ENCODE data around the gene SYNGR1.

SYNGR1 gene

GRCh38 chr22:39367035-39367434, 17.2 kb downstream of the SYNGR1 start:
- Mint-ChIP-seq H3K4me3 (no peak overlapping the region), H3K9me3 (no peaks in the 10 kb centered on the region), H3K4me1 (peaks cover 8% of the 10 kb centered on the region), H3K27ac (no peak overlapping the region), H3K36me3 (no peaks in the 10 kb centered on the region)
- DNase-seq (ENCODE audit: low spot score in 2 of 2) (no peak), ATAC-seq (no peak)

- Mint-ChIP-seq H3K4me3 (no peak overlapping the region), H3K27ac (no peak overlapping the region), H3K36me3 (no peaks in the 10 kb centered on the region), H3K9me3 (no peaks in the 10 kb centered on the region), H3K4me1 (peaks cover 8% of the 10 kb centered on the region)
- no peak for DNase-seq (ENCODE audit: low spot score in 2 of 2)
- ATAC-seq = no peak
These were observed 18.7 kb downstream of the SYNGR1 start for GRCh38 chr22:39368461-39368911.

GRCh38 chr22:39369186-39369585, 19.4 kb downstream of the SYNGR1 start:
- H3K27ac Mint-ChIP-seq = no peak overlapping the region
- DNase-seq (ENCODE audit: low spot score in 2 of 2) (no peak), ATAC-seq (no peak)

GRCh38 chr22:39369586-39369985, 19.8 kb downstream of the SYNGR1 start:
- Mint-ChIP-seq H3K4me1 (peaks cover 8% of the 10 kb centered on the region), H3K27ac (no peak overlapping the region), H3K9me3 (no peaks in the 10 kb centered on the region), H3K36me3 (no peaks in the 10 kb centered on the region), H3K4me3 (no peak overlapping the region)
- DNase-seq (ENCODE audit: low spot score in 2 of 2) (no peak), ATAC-seq (no peak)

More at GRCh38 chr22:39369186-39369585, 19.4 kb downstream of the SYNGR1 start:
- Mint-ChIP-seq H3K9me3 (no peaks in the 10 kb centered on the region), H3K4me1 (peaks cover 8% of the 10 kb centered on the region), H3K36me3 (no peaks in the 10 kb centered on the region), H3K4me3 (no peak overlapping the region)

- no peaks in the 10 kb centered on the region for H3K9me3 Mint-ChIP-seq
- no peak for DNase-seq (ENCODE audit: low spot score in 2 of 2)
- no peak overlapping the region for H3K27ac Mint-ChIP-seq
- H3K36me3 Mint-ChIP-seq = no peaks in the 10 kb centered on the region
- no peak overlapping the region for H3K4me3 Mint-ChIP-seq
- no peak for ATAC-seq
- peaks cover 6% of the 10 kb centered on the region for H3K4me1 Mint-ChIP-seq
These were observed 21.9 kb downstream of the SYNGR1 start for GRCh38 chr22:39371732-39372131.

GRCh38 chr22:39374191-39374590, 24.4 kb downstream of the SYNGR1 start:
- Mint-ChIP-seq H3K4me3 (no peak overlapping the region), H3K4me1 (no peaks in the 10 kb centered on the region), H3K27ac (no peak overlapping the region), H3K9me3 (no peaks in the 10 kb centered on the region), H3K36me3 (no peaks in the 10 kb centered on the region)
- ATAC-seq (no peak), DNase-seq (ENCODE audit: low spot score in 2 of 2) (no peak)

- no peaks in the 10 kb centered on the region for H3K9me3 Mint-ChIP-seq
- H3K4me1 Mint-ChIP-seq = no peaks in the 10 kb centered on the region
- H3K36me3 Mint-ChIP-seq = no peaks in the 10 kb centered on the region
- H3K27ac Mint-ChIP-seq = no peak overlapping the region
- H3K4me3 Mint-ChIP-seq = no peak overlapping the region
- no peak for ATAC-seq
- DNase-seq (ENCODE audit: low spot score in 2 of 2) = no peak
These were observed 25.0 kb downstream of the SYNGR1 start for GRCh38 chr22:39374801-39375200.

GRCh38 chr22:39375646-39376045, 25.9 kb downstream of the SYNGR1 start:
- no peak for ATAC-seq
- no peaks in the 10 kb centered on the region for H3K36me3 Mint-ChIP-seq

GRCh38 chr22:39379756-39380730, 30.3 kb downstream of the SYNGR1 start:
- Mint-ChIP-seq H3K27ac (no peak overlapping the region), H3K9me3 (no peaks in the 10 kb centered on the region), H3K36me3 (no peaks in the 10 kb centered on the region), H3K4me3 (no peak overlapping the region), H3K4me1 (no peaks in the 10 kb centered on the region)
- DNase-seq (ENCODE audit: low spot score in 2 of 2) (no peak), ATAC-seq (no peak)

More at GRCh38 chr22:39375646-39376045, 25.9 kb downstream of the SYNGR1 start:
- Mint-ChIP-seq H3K27ac (no peak overlapping the region), H3K4me3 (no peak overlapping the region), H3K9me3 (no peaks in the 10 kb centered on the region), H3K4me1 (no peaks in the 10 kb centered on the region)
- no peak for DNase-seq (ENCODE audit: low spot score in 2 of 2)

GRCh38 chr22:39381009-39381755, 31.4 kb downstream of the SYNGR1 start:
- no peaks in the 10 kb centered on the region for H3K9me3 Mint-ChIP-seq
- H3K27ac Mint-ChIP-seq = no peak overlapping the region
- no peaks in the 10 kb centered on the region for H3K4me1 Mint-ChIP-seq
- no peaks in the 10 kb centered on the region for H3K36me3 Mint-ChIP-seq
- DNase-seq (ENCODE audit: low spot score in 2 of 2) = no peak
- no peak overlapping the region for H3K4me3 Mint-ChIP-seq
- no peak for ATAC-seq

- H3K27ac Mint-ChIP-seq = no peak overlapping the region
- ATAC-seq = no peak
- DNase-seq (ENCODE audit: low spot score in 2 of 2) = no peak
- H3K9me3 Mint-ChIP-seq = no peaks in the 10 kb centered on the region
- H3K4me3 Mint-ChIP-seq = no peak overlapping the region
- no peaks in the 10 kb centered on the region for H3K36me3 Mint-ChIP-seq
- peaks cover under 1% of the 10 kb centered on the region for H3K4me1 Mint-ChIP-seq
These were observed 32.1 kb downstream of the SYNGR1 start for GRCh38 chr22:39381930-39382329.

- peak; percentile 68 for ATAC-seq
- no peak for DNase-seq (ENCODE audit: low spot score in 2 of 2)
- Mint-ChIP-seq H3K4me3 (no peak overlapping the region), H3K36me3 (no peaks in the 10 kb centered on the region), H3K27ac (no peak overlapping the region), H3K4me1 (peaks cover 5% of the 10 kb centered on the region), H3K9me3 (no peaks in the 10 kb centered on the region)
These were observed 32.6 kb downstream of the SYNGR1 start for GRCh38 chr22:39382410-39382809.

GRCh38 chr22:39383841-39384625, 34.2 kb downstream of the SYNGR1 start:
- Mint-ChIP-seq H3K9me3 (no peaks in the 10 kb centered on the region), H3K36me3 (no peaks in the 10 kb centered on the region), H3K4me1 (peaks cover 11% of the 10 kb centered on the region), H3K4me3 (no peak overlapping the region), H3K27ac (peak overlapping the region; percentile 23)
- DNase-seq (ENCODE audit: low spot score in 2 of 2) = no peak
- ATAC-seq = no peak

- DNase-seq (ENCODE audit: low spot score in 2 of 2) (no peak), ATAC-seq (no peak)
- Mint-ChIP-seq H3K27ac (peak overlapping the region; percentile 23), H3K9me3 (no peaks in the 10 kb centered on the region), H3K4me1 (peaks cover 11% of the 10 kb centered on the region), H3K36me3 (no peaks in the 10 kb centered on the region), H3K4me3 (no peak overlapping the region)
These were observed 35.1 kb downstream of the SYNGR1 start for GRCh38 chr22:39384750-39385480.

All from stimulated activated effector memory CD8-positive, alpha-beta T cell treated with anti-CD3 and anti-CD28 coated beads, Interleukin-12 subunit alpha, Interleukin-12 subunit beta, amount 100 ng/mL, for 72 hours (primary cell).